ENCODE data around the gene JPT2. TPM values are rescaled to one million over a fixed set of nuclear protein-coding genes. Genes with fewer than 3 reads are reported as not detected.

JPT2 gene
- polyA plus RNA-seq, 3 donors, result 5.4 to 7.5 (median 5.8) TPM

- peaks cover 97 to 100% of the 10 kb centered on the region in 2 donors for H3K36me3 Mint-ChIP-seq
- Histone ChIP-seq H3K36me3 (replicated peaks in 1 of 2; ENCODE audit: control insufficient read depth in 1 of 2, insufficient read depth in 2 of 2, low read length in 2 of 2) (peaks cover 96 to 99% of the 10 kb centered on the region in 2 donors), H3K9me3 (replicated peaks in 1 of 2; ENCODE audit: control insufficient read depth in 1 of 2, insufficient read depth in 1 of 2, low read length in 2 of 2) (no peaks in the 10 kb centered on the region), H3K9ac (ENCODE audit: insufficient read depth, low read length, poor library complexity, severe bottlenecking) (no peak overlapping the region), H3K4me1 (ENCODE audit: control insufficient read depth in 1 of 2, insufficient read depth in 2 of 2, low read length in 2 of 2) (no peaks in the 10 kb centered on the region), H3K4me3 (replicated peaks in 1 of 3; ENCODE audit: low read depth in 2 of 3, low read length in 3 of 3) (no peak overlapping the region), H3K79me2 (ENCODE audit: insufficient read depth, low read length) (no peaks in the 10 kb centered on the region), H3K27me3 (ENCODE audit: control insufficient read depth in 2 of 2, insufficient read depth in 2 of 2, low read length in 2 of 2) (no peaks in the 10 kb centered on the region), H3K4me2 (replicated peaks; ENCODE audit: extremely low read depth, low read length, poor library complexity, severe bottlenecking) (no peak overlapping the region), H3K27ac (ENCODE audit: low read depth in 1 of 2, low read length in 2 of 2) (no peak overlapping the region), H2AFZ (ENCODE audit: insufficient read depth, low read depth, low read length, poor library complexity, severe bottlenecking) (no peak overlapping the region), H4K20me1 (ENCODE audit: insufficient read depth, low read length) (no peaks in the 10 kb centered on the region)
- WGBS (ENCODE audit: insufficient coverage), result 95% methylated on average over 7 of the region's 7 CpGs
- peaks cover 0 to 4% (median 1%) of the 10 kb centered on the region in 3 donors for H3K27me3 Mint-ChIP-seq (ENCODE audit: low read depth in 3 of 3)
- TF ChIP-seq, protein P1, sequence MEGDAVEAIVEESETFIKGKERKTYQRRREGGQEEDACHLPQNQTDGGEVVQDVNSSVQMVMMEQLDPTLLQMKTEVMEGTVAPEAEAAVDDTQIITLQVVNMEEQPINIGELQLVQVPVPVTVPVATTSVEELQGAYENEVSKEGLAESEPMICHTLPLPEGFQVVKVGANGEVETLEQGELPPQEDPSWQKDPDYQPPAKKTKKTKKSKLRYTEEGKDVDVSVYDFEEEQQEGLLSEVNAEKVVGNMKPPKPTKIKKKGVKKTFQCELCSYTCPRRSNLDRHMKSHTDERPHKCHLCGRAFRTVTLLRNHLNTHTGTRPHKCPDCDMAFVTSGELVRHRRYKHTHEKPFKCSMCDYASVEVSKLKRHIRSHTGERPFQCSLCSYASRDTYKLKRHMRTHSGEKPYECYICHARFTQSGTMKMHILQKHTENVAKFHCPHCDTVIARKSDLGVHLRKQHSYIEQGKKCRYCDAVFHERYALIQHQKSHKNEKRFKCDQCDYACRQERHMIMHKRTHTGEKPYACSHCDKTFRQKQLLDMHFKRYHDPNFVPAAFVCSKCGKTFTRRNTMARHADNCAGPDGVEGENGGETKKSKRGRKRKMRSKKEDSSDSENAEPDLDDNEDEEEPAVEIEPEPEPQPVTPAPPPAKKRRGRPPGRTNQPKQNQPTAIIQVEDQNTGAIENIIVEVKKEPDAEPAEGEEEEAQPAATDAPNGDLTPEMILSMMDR (IDR thresholded peaks at IDR 0.05), result no peak
- no peak for DNase-seq
- intact Hi-C loops (cut with micrococcal nuclease), result loop anchor here in 1 of 2 donors (10.0 kb wide), 1 partner anchor 56 kb away; the partner anchor contains the start of genes CRAMP1 and IFT140
- H3K27ac Mint-ChIP-seq, result peak overlapping the region in 1 of 7 donors; percentile 54
- no peaks in the 10 kb centered on the region for H3K4me1 Mint-ChIP-seq
- no peak overlapping the region for H3K4me3 Mint-ChIP-seq
- no peaks in the 10 kb centered on the region for H3K9me3 Mint-ChIP-seq
These were observed 7.2 kb upstream of the JPT2 start for GRCh38 chr16:1670866-1671265.

GRCh38 chr16:1673424-1674151 lies 4.5 kb upstream of the JPT2 start:
- H3K9me3 ChIP-seq (replicated peaks in 1 of 2; ENCODE audit: control insufficient read depth in 1 of 2, insufficient read depth in 1 of 2, low read length in 2 of 2), result no peaks in the 10 kb centered on the region
- H3K27me3 Mint-ChIP-seq (ENCODE audit: low read depth in 3 of 3), result peaks cover 0 to 4% (median 1%) of the 10 kb centered on the region in 3 donors
- peaks cover 5 to 10% of the 10 kb centered on the region in 2 donors for H3K4me1 ChIP-seq (ENCODE audit: control insufficient read depth in 1 of 2, insufficient read depth in 2 of 2, low read length in 2 of 2)
- H3K9me3 Mint-ChIP-seq, result no peaks in the 10 kb centered on the region
- peaks cover 4% of the 10 kb centered on the region for H3K79me2 ChIP-seq (ENCODE audit: insufficient read depth, low read length)
- TF ChIP-seq, protein P1 (IDR thresholded peaks at IDR 0.05), result no peak
- no peaks in the 10 kb centered on the region for H4K20me1 ChIP-seq (ENCODE audit: insufficient read depth, low read length)
- H3K4me2 ChIP-seq (replicated peaks; ENCODE audit: extremely low read depth, low read length, poor library complexity, severe bottlenecking), result no peak overlapping the region
- peaks cover 68 to 79% of the 10 kb centered on the region in 2 donors for H3K36me3 ChIP-seq (replicated peaks in 1 of 2; ENCODE audit: control insufficient read depth in 1 of 2, insufficient read depth in 2 of 2, low read length in 2 of 2)
- no peak overlapping the region for H3K4me3 Mint-ChIP-seq
- DNase-seq, result no peak
- peak overlapping the region in 1 of 7 donors; percentile 53 for H3K27ac Mint-ChIP-seq
- peaks cover 70 to 75% of the 10 kb centered on the region in 2 donors for H3K36me3 Mint-ChIP-seq
- no peak overlapping the region for H3K4me3 ChIP-seq (replicated peaks in 1 of 3; ENCODE audit: low read depth in 2 of 3, low read length in 3 of 3)
- H3K27ac ChIP-seq (ENCODE audit: low read depth in 1 of 2, low read length in 2 of 2), result no peak overlapping the region
- no peak overlapping the region for H2AFZ ChIP-seq (ENCODE audit: insufficient read depth, low read depth, low read length, poor library complexity, severe bottlenecking)
- 93% methylated on average over 26 of the region's 26 CpGs for WGBS (ENCODE audit: insufficient coverage)
- intact Hi-C loops (cut with micrococcal nuclease), result loop anchor here in 1 of 2 donors (10.0 kb wide), 1 partner anchor 59 kb away; the partner anchor contains the start of genes CRAMP1 and IFT140
- H3K4me1 Mint-ChIP-seq, result peaks cover 4% of the 10 kb centered on the region
- H3K9ac ChIP-seq (ENCODE audit: insufficient read depth, low read length, poor library complexity, severe bottlenecking), result no peak overlapping the region
- H3K27me3 ChIP-seq (ENCODE audit: control insufficient read depth in 2 of 2, insufficient read depth in 2 of 2, low read length in 2 of 2), result no peaks in the 10 kb centered on the region
